HG02798 (cell line): ENCODE data around the gene CAST.
"Not testable (repeated sequence)": the region's sequence is repeated elsewhere in the genome, so short reads cannot be mapped to it uniquely, and the experiment has no call there.

Experiments used
- ATAC-seq: cut with Tn5 transposase; IDR thresholded peaks from one replicate; pipeline ENCODE4 v1.9.1; 2021; ENCODE audit warnings: mild to moderate bottlenecking; ENCODE audit not compliant: unreplicated experiment, poor library complexity

The CAST gene

DNA sequence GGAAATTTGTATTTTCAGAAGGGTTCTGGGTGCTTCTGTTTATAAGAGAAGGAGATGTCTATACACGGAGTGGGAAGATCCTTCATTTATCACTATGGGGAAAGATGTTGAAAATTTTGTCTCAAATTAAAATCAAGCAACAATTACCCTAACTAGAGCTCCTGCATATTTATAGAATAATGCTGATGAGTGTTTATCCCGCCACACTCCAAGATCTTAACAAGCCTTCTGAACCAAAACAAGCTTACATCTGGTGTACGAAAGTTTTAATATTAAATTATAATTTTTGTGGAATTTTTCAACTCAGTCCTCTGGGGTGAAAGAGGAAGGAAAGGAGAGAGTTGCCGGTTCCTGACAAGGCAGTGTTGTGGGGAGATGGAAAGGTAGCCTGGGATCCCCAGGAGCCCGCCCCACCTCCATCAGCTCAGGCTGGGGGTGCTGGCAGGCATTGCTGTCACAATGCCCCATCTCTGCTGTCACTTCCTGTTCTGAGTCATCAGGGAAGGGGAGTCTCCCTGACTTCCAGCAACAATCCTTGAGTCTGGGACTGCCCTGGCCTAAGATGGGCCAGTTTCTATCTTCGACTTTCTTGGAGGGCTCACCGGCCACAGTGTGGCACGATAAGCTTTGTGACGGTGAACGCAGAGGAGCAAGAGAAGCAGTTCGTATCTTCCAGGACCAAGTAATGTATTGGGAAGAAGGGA, 81.0 kb downstream of the CAST start:
- no peak for ATAC-seq

DNA sequence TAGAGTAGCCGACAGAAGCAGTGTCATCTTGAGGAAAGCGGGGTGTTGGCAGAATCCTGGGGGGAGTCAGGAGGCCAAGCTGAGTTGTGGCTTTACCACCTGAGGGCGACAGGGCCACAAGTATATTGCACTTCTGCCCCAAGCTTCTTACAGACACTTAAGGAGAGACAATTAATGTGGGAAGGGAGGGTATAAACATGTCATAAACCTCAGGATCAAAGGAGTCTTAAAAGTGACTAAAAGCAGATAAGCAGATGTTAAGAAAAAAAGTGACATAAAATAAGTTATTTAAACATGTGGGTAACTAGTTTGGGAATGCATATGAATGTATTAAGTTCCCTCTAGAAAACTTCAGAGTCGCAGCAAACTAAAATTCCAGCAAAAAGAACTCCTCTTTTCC, 81.6 kb downstream of the CAST start:
- ATAC-seq, result no peak

GRCh38 chr5:96744218-96744617, 82.0 kb downstream of the CAST start:
- ATAC-seq, result not testable (repeated sequence)

- ATAC-seq, result no peak
Measured at GRCh38 chr5:96745025-96745424, 82.8 kb downstream of the CAST start.

- ATAC-seq, result no peak
Measured at GRCh38 chr5:96745844-96746531, 83.8 kb downstream of the CAST start.

GRCh38 chr5:96747720-96748119, 85.5 kb downstream of the CAST start:
- ATAC-seq, result no peak

- no peak for ATAC-seq
Measured at GRCh38 chr5:96750110-96750822, 88.1 kb downstream of the CAST start.

GRCh38 chr5:96751203-96752169, 89.3 kb downstream of the CAST start:
- ATAC-seq, result no peak

DNA sequence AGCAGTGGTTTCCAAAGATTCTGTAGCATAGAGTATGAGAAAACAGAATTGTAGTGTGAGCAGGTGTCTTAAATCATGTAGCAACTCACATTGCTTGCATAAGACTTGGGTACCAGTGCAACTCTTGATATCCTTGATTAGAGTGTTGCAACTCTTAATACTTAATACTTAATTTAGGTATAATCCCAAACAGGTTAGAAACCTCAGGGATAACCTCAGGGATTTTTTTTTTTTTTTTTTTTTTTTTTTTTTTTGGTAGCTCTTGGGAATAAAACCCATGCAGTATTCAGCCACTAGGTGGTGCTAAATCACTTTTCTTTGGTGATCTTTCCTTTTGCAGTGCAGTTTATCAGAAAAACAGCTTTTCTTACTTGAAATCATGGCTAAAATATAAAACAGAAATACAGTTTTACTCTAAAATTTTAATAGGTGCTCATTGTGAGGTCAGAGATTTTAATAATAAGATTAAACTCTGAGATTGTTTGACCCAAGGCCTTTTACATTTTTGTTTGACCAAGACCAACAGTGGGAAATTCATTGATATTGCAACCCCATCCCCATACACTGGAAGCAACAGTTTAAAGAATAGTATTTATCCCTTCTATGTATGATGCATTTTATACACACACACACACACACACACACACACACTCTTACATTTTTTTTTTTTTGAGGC, 90.3 kb downstream of the CAST start:
- no peak for ATAC-seq

GRCh38 chr5:96753017-96753397, 90.8 kb downstream of the CAST start:
- ATAC-seq, result no peak

DNA sequence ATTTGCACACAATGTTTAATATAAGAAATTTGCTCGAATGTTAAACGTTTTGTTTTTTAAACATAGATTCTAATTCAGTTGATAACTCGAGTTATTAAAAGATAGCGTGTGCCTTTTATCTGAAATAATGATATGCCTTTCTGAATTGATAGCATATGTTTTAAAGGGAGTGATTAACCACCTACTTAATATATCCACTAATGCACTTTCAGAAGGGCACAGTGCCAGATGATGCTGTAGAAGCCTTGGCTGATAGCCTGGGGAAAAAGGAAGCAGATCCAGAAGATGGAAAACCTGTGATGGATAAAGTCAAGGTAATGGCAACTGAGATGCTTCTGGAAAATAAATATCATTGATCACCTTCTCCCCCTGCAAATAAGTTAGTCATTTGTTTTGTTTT, 91.7 kb downstream of the CAST start:
- ATAC-seq, result no peak

GRCh38 chr5:96755851-96756250, 93.7 kb downstream of the CAST start:
- no peak for ATAC-seq

DNA sequence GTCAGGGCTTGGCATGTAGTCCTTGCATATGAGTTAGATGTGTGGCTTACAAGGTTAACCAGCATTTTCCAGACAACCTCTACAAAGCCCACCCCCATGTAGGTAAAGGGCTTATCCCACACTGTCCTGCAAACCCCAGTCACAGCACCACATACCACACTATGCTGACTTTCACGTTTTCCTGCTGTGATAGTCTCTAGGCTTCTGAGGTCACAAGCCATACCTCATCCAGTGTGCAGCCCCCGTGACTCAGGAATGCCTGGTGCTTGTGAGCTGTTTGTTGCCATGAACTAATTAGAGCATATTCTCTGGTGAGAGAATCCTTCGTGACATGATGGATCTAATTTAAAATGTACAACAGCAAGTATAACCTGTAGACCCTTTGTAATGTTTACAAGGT, 94.8 kb downstream of the CAST start:
- ATAC-seq, result no peak

- no peak for ATAC-seq
Measured at GRCh38 chr5:96758621-96759020, 96.4 kb downstream of the CAST start.

DNA sequence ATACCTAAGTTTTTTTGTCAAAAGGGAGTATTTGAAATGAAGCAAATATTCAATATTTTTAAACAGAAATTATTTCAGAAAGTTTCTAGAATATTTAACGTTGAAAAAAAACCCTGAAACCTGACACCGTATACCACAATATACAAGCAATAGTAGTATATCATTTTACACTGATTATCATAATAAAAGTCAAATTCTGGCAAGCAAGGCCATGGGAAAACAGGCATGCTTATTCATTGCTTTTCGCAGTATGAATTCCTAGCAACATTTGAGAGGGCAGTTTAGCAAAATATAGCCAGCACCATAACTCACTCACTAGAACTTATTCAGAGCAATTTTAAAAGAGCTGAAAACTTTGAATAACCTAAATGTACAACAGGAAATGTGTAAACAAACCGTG, 99.4 kb downstream of the CAST start:
- ATAC-seq, result no peak

DNA sequence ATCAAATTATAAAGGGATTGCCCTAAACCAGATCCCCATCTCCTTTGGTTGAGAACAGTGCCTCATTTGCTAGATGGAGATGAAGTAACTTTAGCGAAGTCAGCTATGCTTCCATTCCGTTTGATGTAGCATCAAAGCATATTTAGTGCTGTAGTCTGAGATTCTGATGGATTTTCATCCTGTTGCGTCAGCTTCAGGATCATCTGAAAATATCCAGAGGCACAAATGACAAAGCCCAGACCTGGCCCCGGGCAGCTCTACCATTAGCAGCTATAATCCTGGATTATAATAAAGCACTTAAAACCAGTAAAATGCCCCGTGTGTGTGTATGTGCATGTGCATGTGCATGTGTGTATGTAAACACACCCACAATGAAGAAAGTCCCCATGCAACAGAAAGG, 100.8 kb downstream of the CAST start:
- ATAC-seq, result no peak

- no peak for ATAC-seq
Measured at GRCh38 chr5:96765043-96765442, 102.9 kb downstream of the CAST start.

- no peak for ATAC-seq
Measured at GRCh38 chr5:96768708-96769251, 106.6 kb downstream of the CAST start.

GRCh38 chr5:96771395-96771794, 109.2 kb downstream of the CAST start:
- peak; percentile 44 for ATAC-seq

DNA sequence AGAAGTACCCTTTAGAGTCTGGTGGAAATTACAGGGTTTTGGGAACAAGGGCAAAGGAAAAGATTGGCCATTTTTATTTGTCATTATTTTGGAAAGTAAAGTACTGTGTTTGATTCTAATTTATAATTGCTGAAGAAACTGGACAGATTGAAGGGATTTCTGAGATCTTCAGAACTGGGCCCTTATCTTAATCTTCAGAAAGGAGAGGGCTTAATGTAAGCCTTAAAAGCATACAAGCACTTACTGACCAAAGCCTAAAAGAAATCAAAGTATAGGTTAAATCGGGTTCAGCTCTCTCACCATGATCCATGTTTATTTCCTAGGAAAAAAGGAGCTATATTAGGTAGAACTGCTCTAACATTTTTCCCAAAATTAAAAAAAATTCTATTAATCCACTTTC, 109.9 kb downstream of the CAST start:
- ATAC-seq, result no peak
